ENCODE data around the gene ENOX1.

ENOX1 gene

DNA sequence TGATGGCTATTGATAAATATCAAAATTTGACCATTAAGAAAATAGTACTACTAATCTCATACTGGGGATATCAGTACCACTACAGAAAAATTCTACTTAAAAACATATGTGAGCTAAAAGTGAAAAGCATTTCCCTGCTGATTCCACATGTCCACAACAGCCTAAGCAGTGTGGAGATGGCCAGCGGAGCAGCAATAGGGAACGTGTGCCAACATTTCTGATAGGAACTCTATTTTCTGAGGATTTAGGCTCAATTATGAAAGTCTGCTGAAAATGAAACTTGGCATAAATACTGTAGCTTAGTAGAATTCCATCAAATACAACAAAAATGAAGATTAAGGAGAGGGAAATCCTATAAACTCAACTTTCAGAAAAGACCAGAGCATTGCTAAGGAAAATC, 311.6 kb downstream of the ENOX1 start:
- no peak overlapping the region for H3K4me3 ChIP-seq (ENCODE audit: low read depth, low read length)
- DNase-seq (ENCODE audit: low read depth), result no peak
- TF ChIP-seq, protein P1, sequence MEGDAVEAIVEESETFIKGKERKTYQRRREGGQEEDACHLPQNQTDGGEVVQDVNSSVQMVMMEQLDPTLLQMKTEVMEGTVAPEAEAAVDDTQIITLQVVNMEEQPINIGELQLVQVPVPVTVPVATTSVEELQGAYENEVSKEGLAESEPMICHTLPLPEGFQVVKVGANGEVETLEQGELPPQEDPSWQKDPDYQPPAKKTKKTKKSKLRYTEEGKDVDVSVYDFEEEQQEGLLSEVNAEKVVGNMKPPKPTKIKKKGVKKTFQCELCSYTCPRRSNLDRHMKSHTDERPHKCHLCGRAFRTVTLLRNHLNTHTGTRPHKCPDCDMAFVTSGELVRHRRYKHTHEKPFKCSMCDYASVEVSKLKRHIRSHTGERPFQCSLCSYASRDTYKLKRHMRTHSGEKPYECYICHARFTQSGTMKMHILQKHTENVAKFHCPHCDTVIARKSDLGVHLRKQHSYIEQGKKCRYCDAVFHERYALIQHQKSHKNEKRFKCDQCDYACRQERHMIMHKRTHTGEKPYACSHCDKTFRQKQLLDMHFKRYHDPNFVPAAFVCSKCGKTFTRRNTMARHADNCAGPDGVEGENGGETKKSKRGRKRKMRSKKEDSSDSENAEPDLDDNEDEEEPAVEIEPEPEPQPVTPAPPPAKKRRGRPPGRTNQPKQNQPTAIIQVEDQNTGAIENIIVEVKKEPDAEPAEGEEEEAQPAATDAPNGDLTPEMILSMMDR (IDR thresholded peaks at IDR 0.05; ENCODE audit: insufficient read depth, low read depth, low read length, missing control alignments), result no peak

DNA sequence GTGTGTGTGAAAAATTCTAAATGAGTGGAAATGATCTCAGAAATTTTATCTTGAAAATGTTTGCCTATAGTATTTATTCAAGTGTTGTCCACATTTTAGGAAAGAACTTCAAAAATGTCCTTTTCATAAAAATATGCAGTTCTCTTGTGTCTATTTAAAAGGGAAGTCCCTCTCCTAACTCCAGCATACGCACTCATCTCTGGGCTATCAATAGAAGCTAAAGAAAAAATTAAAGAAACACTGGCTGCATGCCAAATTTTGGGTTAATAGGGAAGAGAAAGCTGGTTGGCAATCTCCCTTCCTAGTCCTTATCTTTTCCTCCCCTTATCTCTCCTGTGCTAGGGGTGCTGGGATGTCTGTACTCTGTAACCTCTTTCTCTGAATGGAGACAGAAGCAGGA, 313.3 kb downstream of the ENOX1 start:
- no peak overlapping the region for H3K4me3 ChIP-seq (ENCODE audit: low read depth, low read length)
- no peak for DNase-seq (ENCODE audit: low read depth)
- TF ChIP-seq, protein P1 (IDR thresholded peaks at IDR 0.05; ENCODE audit: insufficient read depth, low read depth, low read length, missing control alignments), result no peak

DNA sequence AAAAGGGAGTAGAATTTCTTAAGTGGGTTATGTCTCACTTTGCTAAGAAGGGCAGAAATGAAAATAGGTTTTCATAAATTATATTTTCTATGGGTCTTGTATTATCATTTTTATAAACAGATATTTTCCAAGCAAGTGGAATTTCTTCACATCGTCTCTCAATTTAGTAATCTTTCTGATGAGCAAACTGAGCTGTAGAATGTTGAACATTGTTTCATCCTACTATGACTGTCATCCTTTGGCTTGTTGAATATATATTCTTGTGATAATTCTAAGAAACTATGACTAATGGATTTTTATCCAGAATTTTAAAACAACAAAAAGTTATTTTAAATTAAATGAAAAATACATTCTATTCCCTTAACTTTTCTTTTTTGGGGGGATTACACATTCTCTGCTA, 313.8 kb downstream of the ENOX1 start:
- TF ChIP-seq, protein P1 (IDR thresholded peaks at IDR 0.05; ENCODE audit: insufficient read depth, low read depth, low read length, missing control alignments), result no peak
- no peak overlapping the region for H3K4me3 ChIP-seq (ENCODE audit: low read depth, low read length)
- no peak for DNase-seq (ENCODE audit: low read depth)

DNA sequence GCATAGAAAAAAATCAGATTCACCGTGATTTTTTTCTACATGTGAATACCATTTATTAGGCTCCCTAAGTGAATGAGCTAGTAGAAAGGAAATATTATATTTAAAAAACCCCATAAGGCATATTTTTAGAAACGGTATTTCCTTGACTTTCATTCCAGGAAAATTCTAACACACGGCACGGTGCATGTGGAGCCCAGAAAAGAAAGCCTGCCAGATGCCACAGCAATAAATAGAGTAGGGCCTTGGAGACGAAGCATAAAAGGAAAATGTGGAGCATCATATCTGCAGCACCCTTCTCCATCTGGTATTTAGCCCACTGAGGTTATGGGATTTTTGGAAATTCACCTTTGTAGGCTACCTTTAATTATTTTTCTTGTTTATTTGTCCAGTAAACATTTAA, 314.4 kb downstream of the ENOX1 start:
- TF ChIP-seq, protein P1 (IDR thresholded peaks at IDR 0.05; ENCODE audit: insufficient read depth, low read depth, low read length, missing control alignments), result no peak
- no peak overlapping the region for H3K4me3 ChIP-seq (ENCODE audit: low read depth, low read length)
- no peak for DNase-seq (ENCODE audit: low read depth)

DNA sequence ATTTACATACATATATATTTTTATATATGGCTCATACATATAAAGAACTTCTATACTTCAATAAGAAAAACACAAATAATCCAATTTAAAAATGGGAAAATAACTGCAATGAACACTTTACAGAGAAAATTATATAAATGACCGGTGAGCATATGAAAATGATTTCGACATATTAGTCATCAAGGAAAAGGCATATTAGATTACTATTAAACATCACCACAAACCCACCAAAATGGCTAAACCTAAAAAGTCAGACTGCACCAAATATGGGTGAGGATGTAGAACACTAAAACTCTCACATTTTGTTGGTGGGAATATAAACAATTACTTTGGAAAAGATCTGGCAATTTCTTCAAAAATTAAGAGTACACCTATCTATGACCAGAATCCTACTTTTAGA, 316.2 kb downstream of the ENOX1 start:
- H3K4me3 ChIP-seq (ENCODE audit: low read depth, low read length), result no peak overlapping the region
- TF ChIP-seq, protein P1 (IDR thresholded peaks at IDR 0.05; ENCODE audit: insufficient read depth, low read depth, low read length, missing control alignments), result no peak
- no peak for DNase-seq (ENCODE audit: low read depth)

DNA sequence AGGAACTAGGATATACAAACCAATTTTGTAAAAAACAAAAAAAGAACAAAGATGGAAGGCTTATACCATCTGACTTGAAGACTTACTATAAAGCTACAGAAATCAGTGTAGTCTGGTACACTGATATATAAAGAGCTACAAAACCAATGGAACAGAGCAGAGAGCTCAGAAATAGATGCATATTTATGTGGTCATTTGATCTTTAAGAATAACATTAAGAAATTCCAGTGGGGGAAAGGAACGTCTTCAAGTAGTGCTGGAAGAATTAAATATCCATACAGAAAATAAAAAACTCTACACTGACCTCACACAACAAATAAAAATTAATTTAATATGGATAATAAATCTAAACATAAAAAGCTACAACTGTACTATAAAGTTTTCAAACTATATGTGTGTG, 317.0 kb downstream of the ENOX1 start:
- TF ChIP-seq, protein P1 (IDR thresholded peaks at IDR 0.05; ENCODE audit: insufficient read depth, low read depth, low read length, missing control alignments), result no peak
- no peak for DNase-seq (ENCODE audit: low read depth)
- no peak overlapping the region for H3K4me3 ChIP-seq (ENCODE audit: low read depth, low read length)

DNA sequence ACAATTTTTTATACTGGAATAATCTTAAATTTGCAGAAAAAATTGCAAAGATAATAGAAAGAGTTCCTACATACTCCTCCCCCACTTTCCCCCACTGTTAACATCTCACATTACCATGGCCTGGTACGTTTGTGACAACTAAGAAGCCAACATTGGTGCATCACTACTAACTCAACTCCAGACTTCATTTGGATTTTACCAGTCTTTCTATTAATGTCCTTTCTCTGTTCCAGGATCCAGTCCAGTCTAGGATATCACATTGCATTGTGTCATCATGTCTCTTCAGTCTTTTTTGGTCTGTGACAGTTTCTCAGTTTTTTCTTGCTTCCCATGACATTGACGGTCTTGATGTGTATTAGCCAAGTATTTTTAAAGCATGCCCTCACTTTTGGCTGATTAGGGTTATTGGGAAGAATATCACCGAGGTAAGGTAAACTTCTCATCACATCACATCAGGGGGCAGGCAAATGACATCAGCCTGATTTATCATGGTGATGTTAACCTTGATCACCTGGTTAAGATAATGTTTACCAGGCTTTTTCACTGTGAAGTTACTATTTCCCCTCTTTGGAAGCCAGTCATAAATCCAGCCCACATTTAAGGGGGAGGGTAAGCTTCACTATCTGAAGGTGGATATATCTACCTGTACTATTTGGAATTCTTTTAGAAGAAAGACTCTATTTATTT, 322.1 kb downstream of the ENOX1 start:
- TF ChIP-seq, protein P1 (IDR thresholded peaks at IDR 0.05; ENCODE audit: insufficient read depth, low read depth, low read length, missing control alignments), result no peak
- no peak overlapping the region for H3K4me3 ChIP-seq (ENCODE audit: low read depth, low read length)
- DNase-seq (ENCODE audit: low read depth), result no peak
